ENCODE results near the gene CMTM7.
A peak's percentile ranks its signal among the peaks of the same experiment; 100 is the strongest.

CMTM7 gene

DNA sequence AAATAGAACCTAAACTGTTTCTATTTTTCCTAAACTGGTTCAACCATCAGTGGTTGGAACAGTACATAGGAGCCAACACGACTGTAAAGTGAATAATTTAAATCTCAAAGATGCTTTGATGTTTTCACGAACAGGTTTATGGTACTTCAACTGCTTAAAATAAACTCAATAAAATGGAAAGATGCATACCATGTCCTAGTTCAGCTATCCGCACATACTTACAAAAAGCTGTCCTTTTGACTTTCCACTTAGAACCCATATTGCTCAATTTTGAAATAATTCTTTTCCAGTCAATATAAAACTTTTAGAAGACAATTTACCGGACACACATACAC lies 110.1 kb downstream of the CMTM7 start:
- FAIRE-seq: no peak
- TF ChIP-seq POLR2AphosphoS5 (IDR thresholded peaks at IDR 0.05; ENCODE audit: low read depth, low read length): no peak
- no peak for TF ChIP-seq TAF1 (IDR thresholded peaks at IDR 0.05; ENCODE audit: borderline replicate concordance, low read depth, low read length)
- no peak for TF ChIP-seq POLR2A (IDR thresholded peaks at IDR 0.05; ENCODE audit: low read depth, low read length)
- no peak for DNase-seq (ENCODE audit: insufficient read length)

DNA sequence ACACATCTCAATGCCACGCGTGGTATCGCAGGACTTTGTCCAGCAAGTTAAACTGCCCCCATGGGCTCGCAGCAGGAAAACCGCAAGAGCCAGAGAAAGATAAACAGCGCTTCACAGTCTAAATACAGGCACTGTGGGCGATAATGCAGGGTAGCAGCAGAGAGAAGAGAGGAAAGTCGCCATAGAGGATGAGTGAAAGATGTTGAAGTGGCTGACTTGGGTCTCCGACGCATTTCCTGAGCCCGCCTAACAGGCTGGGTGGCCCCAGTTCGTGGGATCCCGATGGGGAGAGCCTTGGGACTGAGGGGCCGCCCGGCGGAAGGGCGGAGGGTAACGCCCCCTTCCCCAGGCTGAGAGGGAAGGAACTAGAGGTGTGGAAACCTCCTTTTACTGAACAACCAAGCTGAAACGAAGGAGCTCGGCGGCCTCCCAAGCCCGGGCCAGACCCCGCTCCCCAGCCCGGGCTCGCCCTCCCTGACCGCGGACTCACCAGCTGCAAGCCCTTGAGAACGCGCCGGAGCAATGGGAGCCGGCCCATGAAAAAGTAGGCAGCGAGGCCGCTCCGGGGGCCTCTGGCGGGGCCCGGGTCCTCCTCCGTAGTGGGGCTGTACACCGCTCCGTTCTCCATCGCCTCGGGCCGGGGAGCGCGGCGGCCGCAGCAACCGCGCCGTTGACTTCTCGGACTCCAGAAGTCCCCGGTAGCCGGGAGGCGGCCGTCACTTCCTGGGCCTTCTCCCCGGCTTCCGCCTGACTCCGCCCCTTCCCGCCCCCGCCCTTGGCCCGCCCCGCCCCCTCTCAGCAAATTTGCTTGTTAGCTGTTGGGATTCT lies 110.7 kb downstream of the CMTM7 start, which contains the start of gene CMTM6:
CMTM6 (minus strand) TSS at position 735 of the 828 bp plus-strand sequence; CDS start at position 628, 107 bp downstream.
- peak; percentile 85 for FAIRE-seq
- TF ChIP-seq POLR2AphosphoS5 (IDR thresholded peaks at IDR 0.05; ENCODE audit: low read depth, low read length) (peak; percentile 40; the same call in 1 of the 2 replicates), POLR2A (IDR thresholded peaks at IDR 0.05; ENCODE audit: low read depth, low read length) (peak; percentile 74), TAF1 (IDR thresholded peaks at IDR 0.05; ENCODE audit: borderline replicate concordance, low read depth, low read length) (peak; percentile 27; the same call in 1 of the 2 replicates)
- peak; percentile 87 for DNase-seq (ENCODE audit: insufficient read length)

- DNase-seq (ENCODE audit: insufficient read length) (no peak), FAIRE-seq (no peak)
- TF ChIP-seq POLR2AphosphoS5 (IDR thresholded peaks at IDR 0.05; ENCODE audit: low read depth, low read length) (no peak), TAF1 (IDR thresholded peaks at IDR 0.05; ENCODE audit: borderline replicate concordance, low read depth, low read length) (no peak), POLR2A (IDR thresholded peaks at IDR 0.05; ENCODE audit: low read depth, low read length) (no peak)
These were observed 111.3 kb downstream of the CMTM7 start for GRCh38 chr3:32502946-32503286.

Measured in GM12892 (cell line).